Cardiac muscle cell (in vitro differentiated cells and primary cell): Measurements from ENCODE around the gene SUCNR1. TPM values are rescaled to one million over a fixed set of nuclear protein-coding genes. Genes with fewer than 3 reads are reported as not detected.
"Not testable (repeated sequence)": the region's sequence is repeated elsewhere in the genome, so short reads cannot be mapped to it uniquely, and the experiment has no call there.

Experiments
- DNase-seq, 2 donors: peaks; one replicate each; pipeline versions ENCODE4 v3.0.0 to v3.0.0-alpha.2; 2010 to 2017; ENCODE audit warnings: low read depth in 1 of 2, low spot score in 1 of 2
- H3K27ac ChIP-seq: fragments of 200-600 bp; sonication (generic); 2 replicates; pipeline ENCODE4 v1.5.1; 2016
- H3K27me3 ChIP-seq: fragments of 200-600 bp; sonication (generic); 2 replicates; pipeline ENCODE4 v1.6.0; 2016; ENCODE audit warnings: control low read depth
- H3K36me3 ChIP-seq: fragments of 200-600 bp; sonication (generic); 2 replicates; pipeline ENCODE4 v1.5.1; 2016; ENCODE audit warnings: control low read depth
- H3K4me1 ChIP-seq: fragments of 200-600 bp; sonication (generic); 2 replicates; pipeline ENCODE4 v1.8.1; 2017; ENCODE audit warnings: low read depth, mild to moderate bottlenecking, mixed run types
- H3K4me3 ChIP-seq: fragments of 200-600 bp; sonication (generic); 2 replicates; pipeline ENCODE4 v1.5.1; 2016; ENCODE audit warnings: mild to moderate bottlenecking
- H3K9me3 ChIP-seq: fragments of 200-600 bp; sonication (generic); 2 replicates; pipeline ENCODE4 v1.5.1; 2017; ENCODE audit warnings: low read depth, mild to moderate bottlenecking, control low read depth
- polyA plus RNA-seq: library from polyadenylated mRNA; unstranded; fragments of >200 nt; fragmentation: Nextera tagmentation; extraction: Ambion mirVana; gene quantifications from 2 replicates; pipeline ENCODE4 v1.2.1, GENCODE V29; 2016
- total RNA-seq: library from RNA; depleted of rRNA; stranded (reverse); fragments of >200 nt; gene quantifications from 2 replicates; pipeline ENCODE4 v1.2.3, GENCODE V29; 2016
- TF ChIP-seq, protein P1 (sequence below): IDR thresholded peaks from 2 replicates; pipeline ENCODE4 v1.5.1; 2012; ENCODE audit warnings: low read depth, mild to moderate bottlenecking, low read length

SUCNR1 gene
- total and polyA plus RNA-seq, 2 experiments from 2014 or later, result not detected

DNA sequence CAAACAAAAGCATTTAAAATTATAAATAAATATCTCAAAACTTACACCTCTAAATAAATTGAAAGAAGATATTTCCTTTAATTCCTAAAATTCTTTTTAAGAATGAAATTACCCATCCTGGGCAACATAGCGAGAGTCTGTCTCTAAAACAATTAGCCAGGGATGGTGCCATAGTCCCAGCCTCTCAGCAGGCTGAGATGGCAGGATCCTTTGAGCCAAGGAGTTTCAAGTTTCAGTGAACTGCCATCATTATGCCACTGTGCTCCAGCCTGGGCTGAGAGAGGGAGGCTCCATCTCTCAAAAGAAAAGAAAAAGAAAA is 34.2 kb upstream of the SUCNR1 start:
- Histone ChIP-seq H3K27me3 (no peaks in the 10 kb centered on the region), H3K36me3 (no peaks in the 10 kb centered on the region), H3K9me3 (no peaks in the 10 kb centered on the region), H3K27ac (no peak overlapping the region), H3K4me3 (no peak overlapping the region), H3K4me1 (peaks cover 16% of the 10 kb centered on the region)
- no peak for DNase-seq
- TF ChIP-seq, protein P1, sequence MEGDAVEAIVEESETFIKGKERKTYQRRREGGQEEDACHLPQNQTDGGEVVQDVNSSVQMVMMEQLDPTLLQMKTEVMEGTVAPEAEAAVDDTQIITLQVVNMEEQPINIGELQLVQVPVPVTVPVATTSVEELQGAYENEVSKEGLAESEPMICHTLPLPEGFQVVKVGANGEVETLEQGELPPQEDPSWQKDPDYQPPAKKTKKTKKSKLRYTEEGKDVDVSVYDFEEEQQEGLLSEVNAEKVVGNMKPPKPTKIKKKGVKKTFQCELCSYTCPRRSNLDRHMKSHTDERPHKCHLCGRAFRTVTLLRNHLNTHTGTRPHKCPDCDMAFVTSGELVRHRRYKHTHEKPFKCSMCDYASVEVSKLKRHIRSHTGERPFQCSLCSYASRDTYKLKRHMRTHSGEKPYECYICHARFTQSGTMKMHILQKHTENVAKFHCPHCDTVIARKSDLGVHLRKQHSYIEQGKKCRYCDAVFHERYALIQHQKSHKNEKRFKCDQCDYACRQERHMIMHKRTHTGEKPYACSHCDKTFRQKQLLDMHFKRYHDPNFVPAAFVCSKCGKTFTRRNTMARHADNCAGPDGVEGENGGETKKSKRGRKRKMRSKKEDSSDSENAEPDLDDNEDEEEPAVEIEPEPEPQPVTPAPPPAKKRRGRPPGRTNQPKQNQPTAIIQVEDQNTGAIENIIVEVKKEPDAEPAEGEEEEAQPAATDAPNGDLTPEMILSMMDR, result no peak

DNA sequence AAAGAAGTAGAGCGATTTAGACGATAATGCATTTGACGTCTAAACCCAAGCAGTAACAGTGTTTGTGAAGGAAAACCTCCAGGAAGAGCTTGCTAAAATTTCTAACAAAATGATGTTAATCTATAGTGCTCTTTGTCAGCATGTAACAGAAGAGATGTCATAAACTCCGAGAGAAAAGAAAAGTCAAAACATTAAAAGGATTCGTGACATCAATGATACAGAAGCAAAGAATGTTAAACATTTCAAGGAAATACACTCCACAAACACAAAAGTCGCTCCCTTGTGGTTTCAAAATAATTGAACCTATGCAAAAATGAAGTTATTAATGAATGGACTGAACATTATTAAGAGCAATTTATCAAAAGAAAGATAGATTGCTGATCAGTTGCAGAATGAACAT is 31.6 kb upstream of the SUCNR1 start:
- TF ChIP-seq, protein P1, result no peak
- H3K36me3 ChIP-seq, result no peaks in the 10 kb centered on the region
- no peaks in the 10 kb centered on the region for H3K9me3 ChIP-seq
- no peak overlapping the region for H3K27ac ChIP-seq
- H3K4me1 ChIP-seq, result peaks cover 7% of the 10 kb centered on the region
- no peak overlapping the region for H3K4me3 ChIP-seq
- no peak for DNase-seq
- H3K27me3 ChIP-seq, result no peaks in the 10 kb centered on the region

DNA sequence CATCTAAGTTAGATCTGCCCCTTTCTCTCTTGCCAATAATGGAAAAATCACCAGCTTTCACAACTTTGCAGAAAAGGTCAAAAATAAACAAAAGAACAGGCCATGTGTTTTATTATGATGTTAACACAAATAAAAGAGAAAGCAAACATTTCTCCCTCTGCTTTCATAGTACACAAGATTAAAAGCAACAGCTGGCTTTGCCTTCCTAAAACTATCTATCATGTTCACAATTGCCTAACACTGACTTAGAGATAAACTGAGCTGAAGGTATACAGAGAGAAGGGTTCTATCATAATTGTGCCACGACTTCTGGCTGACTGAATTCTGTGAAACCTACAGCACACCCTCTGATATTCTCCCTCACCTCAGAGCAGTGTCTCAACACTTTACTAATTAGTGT is 30.2 kb upstream of the SUCNR1 start:
- H3K27me3 ChIP-seq, result no peaks in the 10 kb centered on the region
- no peaks in the 10 kb centered on the region for H3K4me1 ChIP-seq
- DNase-seq, result peak in 1 of 2 donors; percentile 33
- H3K4me3 ChIP-seq, result no peak overlapping the region
- H3K9me3 ChIP-seq, result no peaks in the 10 kb centered on the region
- no peaks in the 10 kb centered on the region for H3K36me3 ChIP-seq
- TF ChIP-seq, protein P1, result no peak
- no peak overlapping the region for H3K27ac ChIP-seq

DNA sequence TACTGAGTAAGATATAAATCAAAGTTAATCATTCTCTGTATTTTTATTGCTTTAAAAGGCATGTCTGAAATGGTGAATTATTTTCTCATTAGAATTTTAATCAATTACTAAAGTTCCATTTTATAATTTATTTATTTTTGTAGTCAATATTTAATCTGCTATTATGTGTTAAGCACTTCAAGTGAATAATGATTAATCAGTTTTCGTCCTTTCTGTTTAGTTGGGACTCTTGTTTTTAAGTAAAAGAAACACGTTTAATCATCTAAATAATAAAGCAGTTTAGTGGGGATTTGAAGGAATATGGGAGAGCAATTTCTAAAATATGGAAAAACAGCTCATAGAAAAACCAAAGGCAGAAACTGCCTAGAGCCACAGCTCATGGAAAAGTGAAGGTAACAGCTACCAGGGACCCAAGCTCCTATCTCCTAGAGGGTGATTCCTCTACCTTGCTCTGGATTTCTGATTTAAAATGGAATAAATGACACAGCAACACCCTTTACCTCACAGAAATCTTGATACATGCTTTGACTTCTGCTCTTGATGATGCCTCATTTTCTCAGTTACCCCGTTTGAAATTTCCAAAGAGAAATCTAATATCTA is 28.0 kb upstream of the SUCNR1 start:
- no peaks in the 10 kb centered on the region for H3K4me1 ChIP-seq
- TF ChIP-seq, protein P1, result no peak
- DNase-seq, result no peak

GRCh38 chr3:151850065-151850464 is 23.4 kb upstream of the SUCNR1 start:
- DNase-seq, H3K36me3 ChIP-seq, H3K27ac ChIP-seq: not testable (repeated sequence)

More for the DNA sequence above, 28.0 kb upstream of the SUCNR1 start:
- H3K27ac ChIP-seq, result no peak overlapping the region
- H3K4me3 ChIP-seq, result no peak overlapping the region
- H3K27me3 ChIP-seq, result no peaks in the 10 kb centered on the region
- no peaks in the 10 kb centered on the region for H3K9me3 ChIP-seq
- no peaks in the 10 kb centered on the region for H3K36me3 ChIP-seq

DNA sequence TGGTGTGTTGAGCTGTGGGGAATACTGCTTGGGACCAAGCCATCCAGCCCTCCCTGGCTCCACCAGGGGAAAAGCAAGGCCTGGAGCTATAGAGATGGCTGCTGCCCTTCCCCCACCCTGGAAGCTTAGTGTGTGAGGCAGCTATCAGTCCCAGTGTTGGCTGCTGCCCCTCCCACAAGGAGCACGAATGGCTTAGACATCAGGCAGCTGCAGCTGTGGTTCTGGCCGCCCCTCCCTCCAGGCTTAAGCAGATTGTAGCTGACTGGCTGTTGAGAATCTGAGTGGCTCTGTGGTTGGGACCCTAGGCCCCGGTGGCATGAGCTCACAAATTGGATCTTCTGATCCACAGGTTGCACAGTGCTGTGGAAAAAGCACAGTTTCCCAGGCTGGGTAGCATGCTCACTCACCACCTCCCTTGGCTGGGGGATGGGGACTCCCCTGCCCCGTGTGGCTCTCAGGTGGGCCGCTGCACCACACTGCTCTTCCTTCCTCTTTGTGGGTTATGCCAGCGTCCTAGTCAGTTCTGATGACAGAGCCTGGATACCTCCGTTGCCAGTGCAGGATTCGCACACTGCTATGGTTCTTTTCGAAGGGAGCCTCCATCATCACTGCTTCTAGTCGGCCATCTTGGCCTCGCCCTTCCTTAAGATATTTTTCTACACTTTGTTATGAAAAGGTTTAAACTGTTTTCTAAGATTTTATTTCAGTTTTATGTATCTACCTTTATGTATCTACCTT is 21.2 kb upstream of the SUCNR1 start:
- no peak for DNase-seq
- TF ChIP-seq, protein P1, result no peak
- H3K4me3 ChIP-seq, result no peak overlapping the region
- H3K9me3 ChIP-seq, result no peaks in the 10 kb centered on the region
- H3K27me3 ChIP-seq, result no peaks in the 10 kb centered on the region
- H3K4me1 ChIP-seq, result no peaks in the 10 kb centered on the region
- no peaks in the 10 kb centered on the region for H3K36me3 ChIP-seq
- H3K27ac ChIP-seq, result no peak overlapping the region

More at GRCh38 chr3:151850065-151850464, 23.4 kb upstream of the SUCNR1 start:
- not testable (repeated sequence) for H3K27me3 ChIP-seq, H3K4me1 ChIP-seq, H3K9me3 ChIP-seq, H3K4me3 ChIP-seq
